Cardiac muscle cell (in vitro differentiated cells and primary cell): ENCODE measurements around the gene ZFP90. TPM values are rescaled to one million over a fixed set of nuclear protein-coding genes. Genes with fewer than 3 reads are reported as not detected.

Experiments
- DNase-seq, 2 donors: peaks; one replicate each; pipeline versions ENCODE4 v3.0.0 to v3.0.0-alpha.2; 2010 to 2017; ENCODE audit warnings: low read depth in 1 of 2, low spot score in 1 of 2
- H3K27ac ChIP-seq: fragments of 200-600 bp; sonication (generic); 2 replicates; pipeline ENCODE4 v1.5.1; 2016
- H3K27me3 ChIP-seq: fragments of 200-600 bp; sonication (generic); 2 replicates; pipeline ENCODE4 v1.6.0; 2016; ENCODE audit warnings: control low read depth
- H3K36me3 ChIP-seq: fragments of 200-600 bp; sonication (generic); 2 replicates; pipeline ENCODE4 v1.5.1; 2016; ENCODE audit warnings: control low read depth
- H3K4me1 ChIP-seq: fragments of 200-600 bp; sonication (generic); 2 replicates; pipeline ENCODE4 v1.8.1; 2017; ENCODE audit warnings: low read depth, mild to moderate bottlenecking, mixed run types
- H3K4me3 ChIP-seq: fragments of 200-600 bp; sonication (generic); 2 replicates; pipeline ENCODE4 v1.5.1; 2016; ENCODE audit warnings: mild to moderate bottlenecking
- H3K9me3 ChIP-seq: fragments of 200-600 bp; sonication (generic); 2 replicates; pipeline ENCODE4 v1.5.1; 2017; ENCODE audit warnings: low read depth, mild to moderate bottlenecking, control low read depth
- polyA plus RNA-seq: library from polyadenylated mRNA; unstranded; fragments of >200 nt; fragmentation: Nextera tagmentation; extraction: Ambion mirVana; gene quantifications from 2 replicates; pipeline ENCODE4 v1.2.1, GENCODE V29; 2016
- total RNA-seq: library from RNA; depleted of rRNA; stranded (reverse); fragments of >200 nt; gene quantifications from 2 replicates; pipeline ENCODE4 v1.2.3, GENCODE V29; 2016
- TF ChIP-seq, protein P1 (sequence below): IDR thresholded peaks from 2 replicates; pipeline ENCODE4 v1.5.1; 2012; ENCODE audit warnings: low read depth, mild to moderate bottlenecking, low read length

Gene ZFP90
- total and polyA plus RNA-seq, 2 experiments from 2014 or later: 29.1 to 69.3 TPM

DNA sequence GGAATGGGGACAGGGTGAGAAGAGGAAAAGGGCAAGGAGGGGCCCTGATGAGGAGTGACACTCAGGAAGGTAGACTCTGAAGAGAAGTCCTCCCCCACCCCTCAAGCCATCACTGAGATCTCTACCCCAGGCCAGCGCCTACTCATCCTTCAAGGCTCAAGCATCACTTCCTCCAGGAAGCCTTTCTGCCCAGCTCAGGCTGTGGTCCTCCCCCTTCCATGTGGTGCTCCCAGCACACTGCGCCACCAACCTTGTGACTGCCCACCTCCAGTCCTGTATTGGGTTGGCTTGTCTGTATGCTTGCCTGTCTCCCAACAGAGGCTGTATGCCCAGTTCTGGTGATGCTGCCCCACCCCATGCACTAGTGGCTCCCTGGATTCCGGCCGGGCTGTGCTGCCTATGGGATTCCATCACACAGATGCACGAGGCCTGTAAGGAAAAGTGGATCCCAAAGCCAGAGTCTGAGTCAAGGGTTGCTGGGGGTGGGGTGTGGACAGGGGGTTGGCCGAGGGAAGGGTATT, 19.8 kb upstream of the ZFP90 start:
- Histone ChIP-seq H3K4me1 (peaks cover 7% of the 10 kb centered on the region), H3K4me3 (no peak overlapping the region), H3K27ac (no peak overlapping the region), H3K27me3 (no peaks in the 10 kb centered on the region), H3K36me3 (no peaks in the 10 kb centered on the region), H3K9me3 (no peaks in the 10 kb centered on the region)
- no peak for DNase-seq
- TF ChIP-seq, protein P1, sequence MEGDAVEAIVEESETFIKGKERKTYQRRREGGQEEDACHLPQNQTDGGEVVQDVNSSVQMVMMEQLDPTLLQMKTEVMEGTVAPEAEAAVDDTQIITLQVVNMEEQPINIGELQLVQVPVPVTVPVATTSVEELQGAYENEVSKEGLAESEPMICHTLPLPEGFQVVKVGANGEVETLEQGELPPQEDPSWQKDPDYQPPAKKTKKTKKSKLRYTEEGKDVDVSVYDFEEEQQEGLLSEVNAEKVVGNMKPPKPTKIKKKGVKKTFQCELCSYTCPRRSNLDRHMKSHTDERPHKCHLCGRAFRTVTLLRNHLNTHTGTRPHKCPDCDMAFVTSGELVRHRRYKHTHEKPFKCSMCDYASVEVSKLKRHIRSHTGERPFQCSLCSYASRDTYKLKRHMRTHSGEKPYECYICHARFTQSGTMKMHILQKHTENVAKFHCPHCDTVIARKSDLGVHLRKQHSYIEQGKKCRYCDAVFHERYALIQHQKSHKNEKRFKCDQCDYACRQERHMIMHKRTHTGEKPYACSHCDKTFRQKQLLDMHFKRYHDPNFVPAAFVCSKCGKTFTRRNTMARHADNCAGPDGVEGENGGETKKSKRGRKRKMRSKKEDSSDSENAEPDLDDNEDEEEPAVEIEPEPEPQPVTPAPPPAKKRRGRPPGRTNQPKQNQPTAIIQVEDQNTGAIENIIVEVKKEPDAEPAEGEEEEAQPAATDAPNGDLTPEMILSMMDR: no peak

- H3K36me3 ChIP-seq: no peaks in the 10 kb centered on the region
- TF ChIP-seq, protein P1: peak; percentile 99
- H3K27ac ChIP-seq: no peak overlapping the region
- peaks cover 7% of the 10 kb centered on the region for H3K4me1 ChIP-seq
- H3K4me3 ChIP-seq: no peak overlapping the region
- H3K27me3 ChIP-seq: no peaks in the 10 kb centered on the region
- peak; percentile 79 to 95 for DNase-seq
- H3K9me3 ChIP-seq: no peaks in the 10 kb centered on the region
Measured at GRCh38 chr16:68520649-68521086, 18.4 kb upstream of the ZFP90 start.

DNA sequence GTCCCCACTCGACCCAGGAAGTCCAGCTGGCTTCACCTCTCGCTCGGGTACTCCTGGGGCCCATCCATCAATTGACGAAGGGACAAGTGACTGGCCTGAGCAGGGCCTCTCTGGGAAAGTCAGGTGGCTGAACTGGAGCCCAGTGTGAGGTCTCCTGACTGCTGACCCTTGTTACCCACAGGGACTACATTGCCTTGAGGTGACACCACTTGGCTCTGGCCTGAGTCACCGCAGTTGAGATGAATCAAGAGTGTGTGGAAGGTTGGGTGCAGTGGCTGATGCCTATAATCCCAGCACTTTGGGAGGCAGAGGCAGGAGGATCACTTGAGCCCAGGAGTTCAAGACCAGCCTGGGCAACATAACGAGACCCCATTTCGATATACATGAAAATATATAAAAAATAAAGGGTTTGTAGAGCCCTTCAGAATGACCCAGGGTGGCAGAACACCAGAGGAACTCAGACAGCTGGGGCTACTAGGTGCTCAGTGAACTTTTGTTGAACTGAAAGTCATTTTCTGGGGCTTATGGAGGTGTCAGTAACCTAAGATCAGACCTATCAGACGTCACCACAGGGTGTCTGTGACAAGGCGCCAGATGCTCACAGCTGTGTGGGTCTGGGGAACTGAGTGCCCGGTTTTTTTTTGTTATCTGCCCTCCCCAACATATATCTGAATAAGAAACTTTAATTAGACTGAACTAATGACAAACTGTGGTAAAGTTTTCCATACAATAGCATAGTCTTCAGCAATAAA, 14.8 kb upstream of the ZFP90 start:
- no peak overlapping the region for H3K27ac ChIP-seq
- no peaks in the 10 kb centered on the region for H3K4me1 ChIP-seq
- TF ChIP-seq, protein P1: no peak
- no peak for DNase-seq
- no peaks in the 10 kb centered on the region for H3K9me3 ChIP-seq
- no peaks in the 10 kb centered on the region for H3K27me3 ChIP-seq
- no peak overlapping the region for H3K4me3 ChIP-seq
- no peaks in the 10 kb centered on the region for H3K36me3 ChIP-seq

GRCh38 chr16:68526143-68526781, 12.8 kb upstream of the ZFP90 start:
- no peak for DNase-seq
- Histone ChIP-seq H3K36me3 (no peaks in the 10 kb centered on the region), H3K4me3 (no peak overlapping the region), H3K9me3 (no peaks in the 10 kb centered on the region), H3K27me3 (no peaks in the 10 kb centered on the region), H3K27ac (no peak overlapping the region), H3K4me1 (no peaks in the 10 kb centered on the region)
- TF ChIP-seq, protein P1: no peak

DNA sequence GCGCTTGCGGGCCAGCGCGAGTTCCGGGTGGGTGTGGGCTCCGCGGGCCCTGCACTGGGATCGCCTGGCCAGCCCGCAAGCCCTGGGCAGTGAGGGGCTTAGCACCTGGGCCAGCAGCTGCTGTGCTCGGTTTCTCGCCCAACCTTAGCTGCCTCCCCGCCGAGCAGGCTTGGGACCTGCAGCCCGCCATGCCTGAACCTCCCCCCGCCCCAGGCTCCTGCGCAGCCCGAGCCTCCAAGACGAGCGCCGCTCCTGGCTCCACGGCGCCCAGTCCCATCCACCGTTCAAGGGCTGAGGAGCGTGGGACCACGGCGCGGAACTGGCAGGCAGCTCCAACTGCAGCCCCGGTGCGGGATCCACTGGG, 12.3 kb upstream of the ZFP90 start:
- TF ChIP-seq, protein P1: no peak
- H3K27me3 ChIP-seq: no peaks in the 10 kb centered on the region
- H3K9me3 ChIP-seq: no peaks in the 10 kb centered on the region
- no peak overlapping the region for H3K27ac ChIP-seq
- H3K4me1 ChIP-seq: no peaks in the 10 kb centered on the region
- no peak overlapping the region for H3K4me3 ChIP-seq
- no peak for DNase-seq
- H3K36me3 ChIP-seq: no peaks in the 10 kb centered on the region
